Activated B cell treated with CpG ODN at 0.5 μM for 24 hours (primary cell): ENCODE measurements around the gene TMEM200A. TPM values are rescaled to one million over a fixed set of nuclear protein-coding genes. Genes with fewer than 3 reads are reported as not detected.

Experiments
- ATAC-seq: fragments of 200-7000 bp; cut with Tn5 transposase; one replicate; pipeline ENCODE4 v1.10.0; 2021; ENCODE audit warnings: low read depth, mild to moderate bottlenecking, moderate library complexity
- CTCF ChIA-PET: fragments of 350-600 bp; sonication (Branson Sonifier 250); formaldehyde crosslinking; loops from one replicate; lab custom pipeline; 2021; ENCODE audit warnings: antibody characterized with exemption; lab: Charles Lee
- POLR2A ChIA-PET: fragments of 350-600 bp; sonication (Branson Sonifier 250); formaldehyde crosslinking; loops from one replicate; lab custom pipeline; 2021; ENCODE audit warnings: antibody characterized with exemption; lab: Charles Lee
- DNase-seq: peaks from one replicate; pipeline ENCODE4 v3.0.0; 2022
- H3K27ac Mint-ChIP-seq: one replicate; pipeline ENCODE4 v1.8.0; 2020; ENCODE audit warnings: mixed read lengths
- H3K27me3 Mint-ChIP-seq: one replicate; pipeline ENCODE4 v1.8.0; 2021; ENCODE audit warnings: mixed read lengths
- H3K36me3 Mint-ChIP-seq: one replicate; pipeline ENCODE4 v1.8.0; 2021; ENCODE audit warnings: low read depth, mixed read lengths
- H3K4me1 Mint-ChIP-seq: one replicate; pipeline ENCODE4 v1.8.0; 2021; ENCODE audit warnings: mixed read lengths
- H3K4me3 Mint-ChIP-seq: one replicate; pipeline ENCODE4 v1.8.0; 2020; ENCODE audit warnings: mild to moderate bottlenecking, mixed read lengths
- H3K9me3 Mint-ChIP-seq: one replicate; pipeline ENCODE4 v1.8.0; 2020; ENCODE audit warnings: mixed read lengths
- CTCF ChIP-seq: fragments of 200-600 bp; IDR thresholded peaks from one replicate; pipeline ENCODE4 v1.8.0; 2022; ENCODE audit warnings: antibody characterized with exemption, mild to moderate bottlenecking
- intact Hi-C: fragments of 100-400 bp; cut with micrococcal nuclease; formaldehyde crosslinking; loops from one replicate; pipeline ENCODE4 v1.15.1; 2024
- total RNA-seq: library from RNA; stranded (reverse); gene quantifications from 2 replicates; pipeline ENCODE4 v1.2.3, GENCODE V29; 2022

The TMEM200A gene
- 0.69 and 1.1 TPM in 2 replicates for total RNA-seq

GRCh38 chr6:130365166-130366106 lies at the start of gene TMEM200A:
Gene TMEM200A (plus strand): TSS chr6:130366017. CDS start chr6:130440423, 74,406 bp downstream.
- Mint-ChIP-seq H3K4me1 (peaks cover 16% of the 10 kb centered on the region), H3K4me3 (peak within 1 kb of the TSS; percentile 78), H3K9me3 (peaks cover 3% of the 10 kb centered on the region), H3K27me3 (peaks cover 36% of the 10 kb centered on the region), H3K27ac (no peak within 1 kb of the TSS), H3K36me3 (no peaks in the 10 kb centered on the region)
- peak; percentile 72 for ATAC-seq
- ChIA-PET POLR2A (no interaction called here), CTCF (interaction anchor here (1.0 to 1.8 kb wide), 3 partner anchors 8 to 478 kb away, joined by 3 to 14 read pairs (median 3); no protein-coding TSS in a partner anchor)
- TF ChIP-seq CTCF = no peak
- DNase-seq = peak; percentile 50
- intact Hi-C loops = loop anchor here (1.0 kb wide), 2 partner anchors 333 to 478 kb away; no protein-coding TSS in a partner anchor

DNA sequence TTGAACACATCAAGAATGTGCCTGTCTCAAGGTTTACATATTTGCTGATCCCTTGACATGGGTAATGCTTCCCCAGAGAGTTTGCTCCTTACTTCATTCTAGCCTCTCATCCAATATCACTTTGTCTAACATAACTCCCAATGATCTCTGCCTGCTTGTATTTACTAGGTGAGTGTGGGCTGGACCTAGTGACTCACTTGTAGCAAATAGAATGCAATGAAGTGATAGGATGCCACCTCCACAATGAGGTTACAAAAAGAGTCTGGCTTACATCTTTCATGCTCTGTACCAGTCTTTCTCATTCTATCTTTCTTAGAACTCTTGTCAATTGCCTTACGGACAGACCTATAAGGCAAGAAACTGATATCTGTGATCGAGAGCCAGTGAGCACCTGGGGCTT lies 44.9 kb upstream of the TMEM200A start:
- no peaks in the 10 kb centered on the region for H3K9me3 Mint-ChIP-seq
- TF ChIP-seq CTCF = no peak
- no peaks in the 10 kb centered on the region for H3K36me3 Mint-ChIP-seq
- H3K4me1 Mint-ChIP-seq = peaks cover 2% of the 10 kb centered on the region
- no peak overlapping the region for H3K27ac Mint-ChIP-seq
- POLR2A ChIA-PET = no interaction called here
- no peak for ATAC-seq
- intact Hi-C loops = loop anchor here (5.0 kb wide), 1 partner anchor 796 kb away; no protein-coding TSS in a partner anchor
- CTCF ChIA-PET = interaction anchor here (1.9 to 3.6 kb wide), 4 partner anchors 8 to 551 kb away, joined by 7 to 53 read pairs (median 11); no protein-coding TSS in a partner anchor
- H3K27me3 Mint-ChIP-seq = no peaks in the 10 kb centered on the region
- H3K4me3 Mint-ChIP-seq = no peak overlapping the region
- DNase-seq = no peak

DNA sequence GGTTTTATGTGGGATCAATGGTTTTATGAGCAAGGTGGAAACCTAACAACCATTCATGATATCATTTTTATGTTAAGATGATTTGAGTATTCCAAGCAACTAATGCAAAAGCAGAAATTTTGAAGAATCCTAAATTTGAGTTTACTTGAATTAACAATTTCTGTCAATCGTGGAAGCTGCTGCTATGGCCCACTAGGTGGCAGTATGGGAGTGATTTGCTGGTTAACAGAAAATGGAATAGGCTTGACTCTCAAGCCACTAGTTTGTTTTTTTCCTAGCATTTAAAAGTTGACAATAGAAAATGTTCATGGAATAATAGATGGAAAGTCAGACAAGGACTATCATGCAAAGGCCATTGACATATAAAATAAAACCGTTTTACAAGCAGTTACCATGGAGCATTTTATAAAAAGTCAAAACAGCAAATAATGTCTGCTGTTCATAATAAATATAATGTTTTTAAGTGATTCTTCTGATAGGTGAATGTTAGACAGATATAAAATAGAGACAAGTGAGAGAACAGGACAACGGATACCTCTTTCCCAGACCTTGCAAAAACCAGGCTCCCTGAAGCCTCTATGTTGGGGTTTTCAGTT lies 43.0 kb upstream of the TMEM200A start:
- peak; percentile 87 for TF ChIP-seq CTCF
- H3K36me3 Mint-ChIP-seq = no peaks in the 10 kb centered on the region
- H3K27ac Mint-ChIP-seq = no peak overlapping the region
- H3K4me1 Mint-ChIP-seq = peaks cover 2% of the 10 kb centered on the region
- DNase-seq = no peak
- POLR2A ChIA-PET = no interaction called here
- no peaks in the 10 kb centered on the region for H3K9me3 Mint-ChIP-seq
- no peak overlapping the region for H3K4me3 Mint-ChIP-seq
- intact Hi-C loops = loop anchor here (1.0 to 5.0 kb wide), 6 partner anchors 246 to 1212 kb away; no protein-coding TSS in a partner anchor
- CTCF ChIA-PET = interaction anchor here (0.8 to 3.6 kb wide), 15 partner anchors 8 to 1211 kb away, joined by 3 to 53 read pairs (median 4); no protein-coding TSS in a partner anchor
- ATAC-seq = peak; percentile 42
- no peaks in the 10 kb centered on the region for H3K27me3 Mint-ChIP-seq

DNA sequence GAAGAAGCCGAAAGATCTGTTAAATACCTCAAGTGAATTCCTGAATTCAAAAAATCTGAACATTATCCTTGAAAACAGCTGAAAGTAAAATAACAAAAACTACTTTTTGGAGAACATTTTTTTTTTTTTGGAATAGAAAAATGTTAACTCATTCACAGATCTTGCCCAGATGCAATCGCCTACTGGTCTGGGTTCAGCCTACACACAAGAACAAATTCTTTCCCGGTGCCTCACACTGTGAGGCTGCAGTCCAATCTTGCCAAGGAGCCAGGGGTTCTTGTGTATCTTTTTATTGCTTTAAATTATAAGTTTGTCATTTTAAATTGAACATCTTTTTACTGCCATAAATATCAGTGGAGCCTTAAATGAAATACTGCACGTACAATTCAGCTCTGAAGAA lies 41.2 kb upstream of the TMEM200A start:
- POLR2A ChIA-PET = no interaction called here
- no peak overlapping the region for H3K27ac Mint-ChIP-seq
- CTCF ChIA-PET = interaction anchor here (0.6 to 2.0 kb wide), 8 partner anchors 9 to 546 kb away, joined by 3 to 9 read pairs (median 3); no protein-coding TSS in a partner anchor

More for the DNA sequence above, 41.2 kb upstream of the TMEM200A start:
- Mint-ChIP-seq H3K9me3 (peaks cover 2% of the 10 kb centered on the region), H3K4me1 (peaks cover 2% of the 10 kb centered on the region), H3K27me3 (no peaks in the 10 kb centered on the region), H3K36me3 (no peaks in the 10 kb centered on the region), H3K4me3 (no peak overlapping the region)
- no peak for DNase-seq
- ATAC-seq = no peak
- intact Hi-C loops = loop anchor here (5.0 kb wide), 1 partner anchor 793 kb away; no protein-coding TSS in a partner anchor
- TF ChIP-seq CTCF = no peak
